KOPT-K1 (cell line): Measurements from ENCODE around the gene PSD2.

ENCODE experiments used
- H3K27ac ChIP-seq: fragments of 200-600 bp; sonication (generic); 2 replicates; pipeline ENCODE4 v1.5.1; 2016; ENCODE audit warnings: antibody characterized with exemption, mild to moderate bottlenecking, low read depth, low read length; ENCODE audit not compliant: poor library complexity, severe bottlenecking
- H3K36me3 ChIP-seq: fragments of 200-600 bp; sonication (generic); 2 replicates; pipeline ENCODE4 v1.5.1; 2017; ENCODE audit warnings: antibody characterized with exemption, mild to moderate bottlenecking, low read length, moderate library complexity; ENCODE audit not compliant: insufficient read depth
- H3K9me3 ChIP-seq: fragments of 200-600 bp; sonication (generic); 2 replicates; pipeline ENCODE4 v1.5.1; 2017; ENCODE audit warnings: antibody characterized with exemption, low read length, mild to moderate bottlenecking; ENCODE audit not compliant: insufficient read depth, poor library complexity, severe bottlenecking

Gene PSD2

DNA sequence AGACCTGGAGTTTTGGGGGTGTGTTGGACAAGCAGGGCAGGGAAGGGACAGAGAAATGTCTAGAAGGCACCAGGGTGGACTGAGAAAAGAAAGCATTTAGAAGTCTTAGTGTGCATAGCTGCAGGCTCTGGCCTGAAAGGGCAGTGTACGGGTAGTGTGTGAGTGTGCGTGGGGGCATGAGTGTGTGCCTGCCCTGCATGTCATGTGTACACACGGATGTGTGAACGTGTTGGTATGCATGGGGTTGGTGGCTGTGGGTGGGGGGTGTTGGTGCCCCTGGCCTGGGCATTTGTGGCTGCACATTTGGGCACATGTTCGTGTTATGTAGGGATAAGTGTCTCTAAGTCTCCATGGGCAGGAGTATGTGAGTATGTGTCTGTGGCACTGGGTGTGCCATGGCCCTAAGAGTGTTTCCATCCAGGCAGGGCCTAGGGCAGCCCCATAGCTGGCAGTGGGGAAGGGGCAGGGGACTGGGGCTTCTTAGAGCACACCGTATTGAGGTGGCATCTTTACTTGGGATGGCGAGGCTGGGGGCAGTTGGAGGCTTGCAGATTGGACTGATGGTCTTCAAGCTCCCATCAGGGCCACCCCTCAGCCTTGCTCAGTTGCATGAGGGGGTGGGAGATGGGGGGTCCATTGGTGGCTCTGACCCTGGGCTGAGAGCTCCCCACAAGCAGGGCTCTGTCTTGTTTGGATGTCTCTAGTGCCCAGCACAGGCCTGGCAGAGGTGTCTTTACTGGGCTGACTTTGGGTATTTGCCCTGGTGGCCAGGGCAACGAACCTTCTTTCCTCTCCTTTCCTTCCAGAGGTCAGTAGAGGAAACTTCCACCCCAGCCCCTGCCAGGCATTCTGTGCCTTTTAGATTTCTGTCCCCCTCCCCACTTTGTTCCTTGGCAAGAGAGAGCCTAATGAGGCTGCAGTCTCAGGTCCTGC lies 15.0 kb downstream of the PSD2 start:
- Histone ChIP-seq H3K9me3 (no peaks in the 10 kb centered on the region), H3K27ac (no peak overlapping the region), H3K36me3 (no peaks in the 10 kb centered on the region)

GRCh38 chr5:139811274-139811607 lies 15.6 kb downstream of the PSD2 start:
- H3K9me3 ChIP-seq: no peaks in the 10 kb centered on the region
- H3K27ac ChIP-seq: no peak overlapping the region
- H3K36me3 ChIP-seq: no peaks in the 10 kb centered on the region

GRCh38 chr5:139812323-139812722 lies 16.7 kb downstream of the PSD2 start:
- H3K36me3 ChIP-seq: no peaks in the 10 kb centered on the region
- no peak overlapping the region for H3K27ac ChIP-seq
- H3K9me3 ChIP-seq: no peaks in the 10 kb centered on the region

GRCh38 chr5:139812836-139813805 lies 17.5 kb downstream of the PSD2 start:
- H3K27ac ChIP-seq: no peak overlapping the region
- no peaks in the 10 kb centered on the region for H3K9me3 ChIP-seq
- no peaks in the 10 kb centered on the region for H3K36me3 ChIP-seq

GRCh38 chr5:139814191-139814601 lies 18.6 kb downstream of the PSD2 start:
- Histone ChIP-seq H3K9me3 (peaks cover 9% of the 10 kb centered on the region), H3K36me3 (no peaks in the 10 kb centered on the region), H3K27ac (no peak overlapping the region)

DNA sequence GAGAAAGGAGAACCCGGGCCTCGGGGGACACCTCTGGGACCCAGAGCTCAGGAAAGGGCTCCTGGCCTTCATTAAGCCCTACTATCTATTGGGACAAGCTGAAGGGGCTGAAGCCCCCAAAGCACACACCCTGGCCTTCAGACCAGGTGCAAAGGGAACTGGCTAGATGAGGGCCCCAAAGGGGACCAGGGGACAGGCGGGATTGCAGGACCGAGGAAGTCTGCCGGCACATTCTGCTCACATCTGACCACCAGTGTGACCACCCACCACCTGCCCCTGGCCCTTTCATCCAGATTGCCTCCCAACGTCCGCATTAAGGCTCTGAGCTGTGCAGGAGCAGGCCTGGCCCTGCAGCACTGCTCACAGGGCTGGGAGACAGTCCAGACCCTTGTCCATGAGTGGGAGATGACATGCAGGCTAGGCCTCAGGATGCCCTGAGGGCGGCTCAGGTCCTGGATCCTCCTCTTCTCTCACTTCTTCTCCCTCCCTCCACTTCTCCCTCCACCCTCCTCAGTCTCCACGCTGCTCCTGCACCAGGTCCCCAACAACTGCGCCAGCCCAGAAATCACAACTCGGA lies 19.2 kb downstream of the PSD2 start:
- Histone ChIP-seq H3K36me3 (no peaks in the 10 kb centered on the region), H3K9me3 (peaks cover 12% of the 10 kb centered on the region), H3K27ac (no peak overlapping the region)

DNA sequence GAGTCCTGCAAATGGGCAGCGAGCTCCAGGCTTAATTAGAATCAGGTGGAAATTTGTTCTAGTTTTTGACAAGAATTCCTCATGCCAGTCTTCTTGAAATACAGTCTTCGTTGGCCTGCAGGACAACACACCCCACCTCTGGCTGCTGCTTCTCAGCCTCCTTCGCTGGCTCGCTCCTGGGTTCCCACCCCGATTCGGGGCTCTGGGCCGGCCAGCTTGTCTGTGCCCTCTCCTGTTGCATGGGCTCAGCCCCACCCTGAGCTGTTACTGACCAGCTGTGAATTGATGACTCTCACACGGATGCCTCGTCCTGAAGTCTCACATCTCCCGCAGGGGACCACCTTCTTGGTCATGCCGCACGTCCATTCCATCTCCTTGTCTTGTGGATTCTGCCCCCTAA lies 21.0 kb downstream of the PSD2 start:
- Histone ChIP-seq H3K27ac (no peak overlapping the region), H3K9me3 (peaks cover 12% of the 10 kb centered on the region), H3K36me3 (no peaks in the 10 kb centered on the region)

GRCh38 chr5:139817362-139817761 lies 21.8 kb downstream of the PSD2 start:
- no peaks in the 10 kb centered on the region for H3K36me3 ChIP-seq
- peaks cover 12% of the 10 kb centered on the region for H3K9me3 ChIP-seq
- no peak overlapping the region for H3K27ac ChIP-seq

GRCh38 chr5:139817970-139818369 lies 22.4 kb downstream of the PSD2 start:
- H3K36me3 ChIP-seq: no peaks in the 10 kb centered on the region
- no peak overlapping the region for H3K27ac ChIP-seq
- H3K9me3 ChIP-seq: peaks cover 12% of the 10 kb centered on the region

DNA sequence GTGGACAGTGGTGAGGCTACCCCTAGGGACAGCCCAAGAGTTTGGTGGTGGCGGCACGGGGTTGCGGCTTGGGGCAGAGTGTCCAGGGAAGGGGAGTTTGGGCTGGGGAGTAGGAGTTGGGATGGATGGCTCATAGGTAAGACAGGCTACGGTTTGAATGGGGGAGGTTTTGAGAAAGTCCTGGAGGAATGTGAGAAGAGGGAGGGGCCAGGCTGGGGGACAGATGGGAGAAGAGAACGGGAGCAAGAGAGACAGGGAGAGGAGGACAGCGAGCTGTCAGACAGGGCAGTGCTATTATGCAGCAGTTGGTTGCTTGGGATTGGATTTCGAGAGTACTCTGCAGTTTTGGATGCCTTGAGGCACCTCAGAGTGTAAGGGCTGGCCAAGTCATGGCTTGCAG lies 24.5 kb downstream of the PSD2 start:
- Histone ChIP-seq H3K27ac (no peak overlapping the region), H3K9me3 (peaks cover 12% of the 10 kb centered on the region), H3K36me3 (no peaks in the 10 kb centered on the region)

- Histone ChIP-seq H3K36me3 (no peaks in the 10 kb centered on the region), H3K9me3 (peaks cover 12% of the 10 kb centered on the region), H3K27ac (no peak overlapping the region)
These were observed 25.0 kb downstream of the PSD2 start for GRCh38 chr5:139820606-139821005.

DNA sequence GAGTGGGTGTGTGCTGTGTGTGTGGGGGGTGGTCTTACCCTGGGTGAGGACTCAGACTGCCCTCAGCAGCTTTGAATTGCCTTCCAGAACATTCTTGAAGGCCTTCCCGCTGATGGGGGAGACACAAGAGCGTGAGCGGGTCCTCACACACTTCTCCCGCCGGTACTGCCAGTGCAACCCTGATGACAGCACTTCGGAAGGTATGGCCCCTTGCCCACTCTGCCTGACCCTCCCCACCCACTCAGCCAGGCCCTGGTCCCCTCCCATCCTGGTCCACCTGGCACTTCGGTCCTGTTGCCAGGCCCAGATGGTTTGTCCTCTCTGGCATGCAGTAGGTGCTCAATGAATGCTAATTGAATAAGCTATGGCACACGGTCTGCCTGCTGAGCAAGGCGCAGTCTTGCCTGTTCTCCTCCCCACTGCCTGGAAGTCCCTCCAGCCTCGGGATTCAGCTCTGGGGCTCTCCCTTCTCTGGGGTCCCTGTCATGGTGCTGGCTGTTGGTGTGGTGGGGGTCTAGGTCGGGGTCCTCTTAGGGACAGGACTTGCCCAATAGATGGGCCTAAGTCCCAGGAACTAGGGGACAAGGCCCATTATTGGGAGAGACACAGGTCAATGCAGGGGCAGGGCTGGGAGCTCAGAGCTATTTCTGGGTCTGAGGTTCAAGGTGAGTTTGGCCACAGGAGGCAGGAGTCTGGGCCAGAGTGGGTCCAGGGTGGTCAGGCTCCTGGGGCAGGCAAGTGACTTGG lies 26.4 kb downstream of the PSD2 start:
- H3K9me3 ChIP-seq: peaks cover 12% of the 10 kb centered on the region
- H3K27ac ChIP-seq: no peak overlapping the region
- no peaks in the 10 kb centered on the region for H3K36me3 ChIP-seq

DNA sequence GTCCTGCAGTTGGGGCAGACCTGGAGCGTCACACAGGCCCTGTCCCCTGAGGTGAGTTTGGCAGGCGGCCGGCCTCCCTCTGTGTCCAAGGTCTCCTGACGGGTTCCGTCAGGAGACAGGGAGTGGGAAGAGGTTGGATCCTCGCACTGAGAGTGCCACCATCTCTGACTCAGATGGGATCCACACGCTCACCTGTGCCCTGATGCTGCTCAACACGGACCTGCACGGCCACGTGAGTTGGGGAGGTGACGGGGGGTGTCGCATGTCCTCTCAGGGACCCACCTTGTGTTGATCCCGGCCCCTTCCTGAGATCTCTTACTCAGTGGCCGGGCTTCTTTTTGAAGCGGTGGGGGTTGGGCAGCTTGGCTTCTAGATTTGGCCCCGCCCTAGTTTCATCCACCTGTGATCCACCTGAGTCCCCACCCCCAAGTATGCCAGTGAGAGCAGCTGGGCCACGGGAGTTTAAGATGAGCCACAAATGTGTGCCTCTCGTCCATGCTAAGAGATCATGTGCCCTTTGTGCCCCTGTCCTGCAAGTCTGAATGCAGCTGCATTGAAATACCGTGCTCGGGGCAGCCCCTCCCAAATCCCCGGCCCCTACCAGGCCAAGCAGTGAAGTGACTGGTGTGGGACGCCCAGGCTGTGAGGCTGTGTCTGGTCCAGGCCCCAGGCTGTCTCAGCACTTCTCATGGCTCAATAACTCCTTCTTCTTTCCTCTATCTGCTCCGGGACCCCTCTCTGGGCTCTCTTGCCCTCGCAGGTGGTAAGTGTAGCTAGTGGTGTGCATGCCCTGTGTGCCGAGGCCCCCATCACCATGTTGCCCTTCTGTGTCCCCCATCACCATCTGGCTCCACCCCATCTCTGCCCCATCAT lies 27.2 kb downstream of the PSD2 start:
- no peak overlapping the region for H3K27ac ChIP-seq
- no peaks in the 10 kb centered on the region for H3K36me3 ChIP-seq
- H3K9me3 ChIP-seq: peaks cover 12% of the 10 kb centered on the region
